NCI-H2029 treated with DMSO at 0.1 percent for 48 hours (cell line): ENCODE data around the gene RELCH.
"Not testable (repeated sequence)": the region's sequence is repeated elsewhere in the genome, so short reads cannot be mapped to it uniquely, and the experiment has no call there.

Experiments used
- DNase-seq: peaks from one replicate; lab custom pipeline; 2025; lab: John Stamatoyannopoulos, UW

RELCH gene

GRCh38 chr18:62186774-62187542 lies at the start of gene RELCH, which contains the start of gene PIGN:
RELCH (plus strand) TSS chr18:62187255; CDS start chr18:62187506, 251 bp downstream.
PIGN (minus strand) TSS chr18:62187056; CDS start chr18:62161353, 25,703 bp downstream.
- DNase-seq: peak; percentile 62

- no peak for DNase-seq
Measured at GRCh38 chr18:62138461-62139235, 48.4 kb upstream of the RELCH start.

GRCh38 chr18:62140259-62140658 lies 46.8 kb upstream of the RELCH start:
- no peak for DNase-seq

GRCh38 chr18:62144338-62144737 lies 42.7 kb upstream of the RELCH start:
- DNase-seq: peak; percentile 22

GRCh38 chr18:62151068-62151771 lies 35.8 kb upstream of the RELCH start:
- no peak for DNase-seq

- DNase-seq: no peak
Measured at GRCh38 chr18:62152844-62153243, 34.2 kb upstream of the RELCH start.

GRCh38 chr18:62157843-62158242 lies 29.2 kb upstream of the RELCH start:
- DNase-seq: no peak

- DNase-seq: no peak
Measured at GRCh38 chr18:62164310-62164709, 22.7 kb upstream of the RELCH start.

GRCh38 chr18:62164855-62165487 lies 22.1 kb upstream of the RELCH start:
- no peak for DNase-seq

GRCh38 chr18:62165583-62165982 lies 21.5 kb upstream of the RELCH start:
- DNase-seq: no peak

GRCh38 chr18:62166524-62166923 lies 20.5 kb upstream of the RELCH start:
- not testable (repeated sequence) for DNase-seq

GRCh38 chr18:62170857-62171256 lies 16.2 kb upstream of the RELCH start:
- no peak for DNase-seq

GRCh38 chr18:62172298-62172697 lies 14.8 kb upstream of the RELCH start:
- no peak for DNase-seq

- DNase-seq: no peak
Measured at GRCh38 chr18:62175521-62175920, 11.5 kb upstream of the RELCH start.

- no peak for DNase-seq
Measured at GRCh38 chr18:62177271-62177670, 9.8 kb upstream of the RELCH start.

- DNase-seq: no peak
Measured at GRCh38 chr18:62179213-62179612, 7.8 kb upstream of the RELCH start.

GRCh38 chr18:62182220-62182619 lies 4.8 kb upstream of the RELCH start:
- DNase-seq: no peak

- no peak for DNase-seq
Measured at GRCh38 chr18:62183578-62184195, 3.4 kb upstream of the RELCH start.

GRCh38 chr18:62186499-62186773 lies 619 bp upstream of the RELCH start:
- DNase-seq: no peak

- DNase-seq: no peak
Measured at GRCh38 chr18:62187543-62188510, 772 bp downstream of the RELCH start.

GRCh38 chr18:62189208-62189607 lies 2.2 kb downstream of the RELCH start:
- no peak for DNase-seq
